DND-41 (cell line): Measurements from ENCODE around the gene TSPAN19.

Experiments used
- ATAC-seq: fragments of 200-7000 bp; cut with Tn5 transposase; 3 replicates; pipeline ENCODE4 v1.9.1; 2021; ENCODE audit warnings: low read depth; ENCODE audit not compliant: insufficient read depth
- DNase-seq: peaks from one replicate; pipeline ENCODE4 v3.0.0-alpha.2; 2020
- H2AFZ ChIP-seq: 2 replicates; pipeline ENCODE4 v1.6.0; 2012; ENCODE audit warnings: low read depth, low read length
- H3K27ac ChIP-seq: 2 replicates; pipeline ENCODE4 v1.5.1; 2012; ENCODE audit warnings: low read length, inconsistent platforms
- H3K27me3 ChIP-seq: fragments of 200-600 bp; sonication (generic); 2 replicates; pipeline ENCODE4 v1.6.0; 2012; ENCODE audit warnings: low read length, mild to moderate bottlenecking, inconsistent platforms; ENCODE audit not compliant: insufficient read depth, poor library complexity
- H3K36me3 ChIP-seq: 2 replicates; pipeline ENCODE4 v1.5.1; 2012; ENCODE audit warnings: low read length, inconsistent platforms; ENCODE audit not compliant: insufficient read depth
- H3K4me1 ChIP-seq: 2 replicates; pipeline ENCODE4 v1.5.1; 2012; ENCODE audit warnings: mild to moderate bottlenecking, low read length; ENCODE audit not compliant: insufficient read depth
- H3K4me2 ChIP-seq: 2 replicates; pipeline ENCODE4 v1.6.0; 2012; ENCODE audit warnings: mild to moderate bottlenecking, moderate library complexity, low read length, inconsistent platforms; ENCODE audit not compliant: insufficient read depth
- H3K4me3 ChIP-seq, 2 experiments: fragments of 200-600 bp in 1 of 2; shearing (Covaris generic) in 1 of 2; 2 replicates each; pipeline ENCODE4 v1.5.1; 2012 to 2016; ENCODE audit warnings: inconsistent platforms in 2 of 2, low read length in 2 of 2, mild to moderate bottlenecking in 2 of 2, low read depth in 1 of 2, moderate library complexity in 1 of 2
- H3K79me2 ChIP-seq: 2 replicates; pipeline ENCODE4 v1.6.0; 2012; ENCODE audit warnings: low read length, inconsistent platforms; ENCODE audit not compliant: insufficient read depth
- H3K9ac ChIP-seq: 2 replicates; pipeline ENCODE4 v1.6.0; 2012; ENCODE audit warnings: low read depth, mild to moderate bottlenecking, inconsistent platforms, low read length, moderate library complexity
- H3K9me3 ChIP-seq: 2 replicates; pipeline ENCODE4 v1.5.1; 2012; ENCODE audit warnings: low read length, moderate library complexity, mild to moderate bottlenecking, inconsistent platforms; ENCODE audit not compliant: insufficient read depth, severe bottlenecking
- H4K20me1 ChIP-seq: 2 replicates; pipeline ENCODE4 v1.6.0; 2012; ENCODE audit warnings: low read length; ENCODE audit not compliant: insufficient read depth
- EZH2 ChIP-seq: IDR thresholded peaks from 3 replicates; pipeline ENCODE4 v1.6.1; 2012; ENCODE audit warnings: borderline replicate concordance, low read depth, mild to moderate bottlenecking, moderate library complexity, low read length, inconsistent platforms; ENCODE audit not compliant: severe bottlenecking
- TF ChIP-seq, protein P1 (sequence below): IDR thresholded peaks from 2 replicates; pipeline ENCODE4 v1.5.1; 2012; ENCODE audit warnings: borderline replicate concordance, low read length, moderate library complexity, mild to moderate bottlenecking; ENCODE audit not compliant: poor library complexity, severe bottlenecking; ENCODE audit errors: extremely low read depth

The TSPAN19 gene

DNA sequence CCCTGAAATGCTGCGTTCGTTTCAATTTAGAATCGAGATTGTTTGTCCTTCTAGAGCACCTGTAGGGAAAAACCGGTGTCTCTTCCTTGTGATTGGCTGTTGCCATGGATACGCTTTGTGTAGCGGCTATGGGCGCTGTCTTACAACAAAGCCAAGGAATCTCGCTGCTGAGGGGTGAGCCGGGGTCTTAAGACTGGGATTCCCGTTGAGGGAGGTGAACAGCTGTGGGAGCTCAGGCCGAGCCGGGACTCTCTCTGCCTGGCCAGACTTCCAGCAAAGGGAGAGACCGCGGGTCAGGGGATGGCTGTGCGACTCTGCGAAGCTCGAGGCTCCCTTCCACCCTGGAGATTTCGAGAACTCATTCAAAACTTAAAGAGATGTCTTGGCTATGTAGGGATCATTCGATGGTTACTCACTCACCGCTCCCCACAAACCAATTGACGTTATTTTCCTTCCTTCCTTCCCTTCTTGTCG lies at the start of gene TSPAN19, which contains the start of gene LRRIQ1:
TSPAN19 (minus strand) TSS at position 44 of the 474 bp plus-strand sequence. CDS start 6,331 bp downstream, outside the sequence.
LRRIQ1 (plus strand) TSS at position 118 of the 474 bp plus-strand sequence. CDS start 1,826 bp downstream, outside the sequence.
- Histone ChIP-seq H3K79me2 (no peaks in the 10 kb centered on the region), H3K9me3 (no peaks in the 10 kb centered on the region), H3K4me1 (no peaks in the 10 kb centered on the region), H3K9ac (no peak within 1 kb of the TSS), H3K4me3 (no peak within 1 kb of the TSS), H3K27me3 (no peaks in the 10 kb centered on the region), H4K20me1 (no peaks in the 10 kb centered on the region), H3K4me2 (no peak within 1 kb of the TSS), H3K27ac (no peak within 1 kb of the TSS), H2AFZ (no peak within 1 kb of the TSS), H3K36me3 (no peaks in the 10 kb centered on the region)
- no peak for ATAC-seq
- no peak for DNase-seq
- TF ChIP-seq, protein P1, sequence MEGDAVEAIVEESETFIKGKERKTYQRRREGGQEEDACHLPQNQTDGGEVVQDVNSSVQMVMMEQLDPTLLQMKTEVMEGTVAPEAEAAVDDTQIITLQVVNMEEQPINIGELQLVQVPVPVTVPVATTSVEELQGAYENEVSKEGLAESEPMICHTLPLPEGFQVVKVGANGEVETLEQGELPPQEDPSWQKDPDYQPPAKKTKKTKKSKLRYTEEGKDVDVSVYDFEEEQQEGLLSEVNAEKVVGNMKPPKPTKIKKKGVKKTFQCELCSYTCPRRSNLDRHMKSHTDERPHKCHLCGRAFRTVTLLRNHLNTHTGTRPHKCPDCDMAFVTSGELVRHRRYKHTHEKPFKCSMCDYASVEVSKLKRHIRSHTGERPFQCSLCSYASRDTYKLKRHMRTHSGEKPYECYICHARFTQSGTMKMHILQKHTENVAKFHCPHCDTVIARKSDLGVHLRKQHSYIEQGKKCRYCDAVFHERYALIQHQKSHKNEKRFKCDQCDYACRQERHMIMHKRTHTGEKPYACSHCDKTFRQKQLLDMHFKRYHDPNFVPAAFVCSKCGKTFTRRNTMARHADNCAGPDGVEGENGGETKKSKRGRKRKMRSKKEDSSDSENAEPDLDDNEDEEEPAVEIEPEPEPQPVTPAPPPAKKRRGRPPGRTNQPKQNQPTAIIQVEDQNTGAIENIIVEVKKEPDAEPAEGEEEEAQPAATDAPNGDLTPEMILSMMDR: no peak
- TF ChIP-seq EZH2: no peak

DNA sequence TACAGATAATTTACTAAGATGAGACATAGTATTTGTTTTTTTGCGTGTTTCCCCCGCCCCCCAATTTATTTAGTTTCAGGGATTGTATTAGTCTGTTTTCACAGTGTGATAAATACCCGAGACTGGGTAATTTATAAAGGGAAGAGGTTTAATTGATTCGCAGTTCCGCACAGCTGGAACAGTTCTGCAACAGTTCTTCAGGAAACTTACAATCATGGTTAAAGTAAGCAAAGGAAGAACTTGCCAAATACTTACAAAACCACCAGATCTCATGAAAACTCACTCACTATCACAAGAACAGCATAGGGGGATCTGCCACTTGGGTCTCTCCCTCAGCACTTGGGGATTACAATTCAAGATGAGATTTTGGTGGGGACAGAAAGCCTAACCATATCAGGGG lies 49.0 kb upstream of the TSPAN19 start:
- H3K36me3 ChIP-seq: no peaks in the 10 kb centered on the region
- H3K27me3 ChIP-seq: no peaks in the 10 kb centered on the region
- H3K79me2 ChIP-seq: no peaks in the 10 kb centered on the region
- no peaks in the 10 kb centered on the region for H4K20me1 ChIP-seq
- H3K9ac ChIP-seq: no peak overlapping the region
- ATAC-seq (no peak), DNase-seq (no peak)
- H3K4me3 ChIP-seq: no peak overlapping the region
- H3K4me1 ChIP-seq: no peaks in the 10 kb centered on the region
- no peaks in the 10 kb centered on the region for H3K9me3 ChIP-seq
- no peak for TF ChIP-seq EZH2
- TF ChIP-seq, protein P1: no peak
- no peak overlapping the region for H3K27ac ChIP-seq
- no peak overlapping the region for H2AFZ ChIP-seq
- H3K4me2 ChIP-seq: no peak overlapping the region

DNA sequence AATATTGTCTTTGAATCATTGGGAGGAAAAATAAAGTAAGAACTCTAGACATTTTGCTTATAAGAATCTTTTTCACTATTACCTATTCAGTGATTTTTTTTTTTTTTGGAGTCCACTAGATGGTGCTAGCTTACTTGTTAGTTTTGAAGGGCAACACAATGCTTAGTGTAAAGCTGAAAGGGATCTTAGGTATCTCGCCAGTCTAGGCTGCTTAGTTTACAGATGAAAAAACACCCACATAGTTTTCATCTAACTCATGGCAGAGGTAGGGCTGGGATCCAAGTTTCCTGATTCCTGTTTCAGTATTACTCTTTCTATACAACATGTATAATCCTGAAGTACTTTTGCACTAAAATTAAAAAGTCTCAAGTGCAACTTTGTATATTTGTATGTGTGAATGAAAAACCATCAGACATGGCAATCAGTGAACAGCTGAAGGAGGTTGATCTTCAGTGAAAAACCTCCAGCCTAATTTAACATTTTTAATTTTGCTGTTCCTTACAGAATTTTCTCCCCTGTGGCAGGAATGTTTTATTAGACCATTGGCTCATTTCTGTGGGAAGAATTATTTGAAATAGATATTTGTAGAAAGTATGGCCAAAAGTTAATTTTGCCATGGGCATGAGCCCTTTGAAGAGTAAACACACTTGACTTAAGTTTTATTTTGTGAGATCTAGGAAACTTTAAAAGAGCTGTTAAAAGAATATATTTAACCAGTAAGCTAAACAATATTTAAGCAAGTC lies 40.8 kb upstream of the TSPAN19 start:
- no peak overlapping the region for H3K4me3 ChIP-seq
- no peak overlapping the region for H3K9ac ChIP-seq
- no peaks in the 10 kb centered on the region for H3K9me3 ChIP-seq
- ATAC-seq: no peak
- H3K27me3 ChIP-seq: no peaks in the 10 kb centered on the region
- H3K4me2 ChIP-seq: no peak overlapping the region
- H2AFZ ChIP-seq: no peak overlapping the region
- no peak for DNase-seq
- H3K36me3 ChIP-seq: no peaks in the 10 kb centered on the region
- no peak for TF ChIP-seq EZH2
- TF ChIP-seq, protein P1: peak; percentile 35
- no peaks in the 10 kb centered on the region for H3K79me2 ChIP-seq
- no peak overlapping the region for H3K27ac ChIP-seq
- H4K20me1 ChIP-seq: no peaks in the 10 kb centered on the region
- H3K4me1 ChIP-seq: no peaks in the 10 kb centered on the region
